Mucosa of descending colon (tissue), 3 donors: Measurements from ENCODE around the gene ANKS1B. TPM values are rescaled to one million over a fixed set of nuclear protein-coding genes. Genes with fewer than 3 reads are reported as not detected.

Experiments used
- ATAC-seq: fragments of 200-7000 bp; cut with Tn5 transposase; one replicate; pipeline ENCODE4 v1.9.1; 2020; ENCODE audit warnings: mild to moderate bottlenecking, moderate library complexity
- DNase-seq, 3 donors: peaks; one replicate each; pipeline ENCODE4 v3.0.0-alpha.2; 2020
- H3K36me3 ChIP-seq: fragments of 200-600 bp; one replicate; pipeline ENCODE4 v1.8.0; 2021; ENCODE audit warnings: low read depth, mild to moderate bottlenecking
- H3K4me1 ChIP-seq: fragments of 200-600 bp; one replicate; pipeline ENCODE4 v1.8.0; 2021; ENCODE audit warnings: low read depth, mild to moderate bottlenecking
- H3K4me3 ChIP-seq: fragments of 200-600 bp; one replicate; pipeline ENCODE4 v1.8.0; 2021; ENCODE audit warnings: mild to moderate bottlenecking
- H3K9me3 ChIP-seq: fragments of 200-600 bp; one replicate; pipeline ENCODE4 v1.8.0; 2021; ENCODE audit warnings: mild to moderate bottlenecking
- CTCF ChIP-seq: fragments of 200-600 bp; IDR thresholded peaks from one replicate; pipeline ENCODE4 v1.8.0; 2022; ENCODE audit warnings: antibody characterized with exemption, mild to moderate bottlenecking
- intact Hi-C, 2 donors: fragments of 100-400 bp; cut with DNase I in 1 of 2; cut with micrococcal nuclease in 1 of 2; formaldehyde crosslinking; loops; one replicate each; pipeline versions ENCODE4 v1.11.0 to v1.11.1; 2022; cut with DNase I, micrococcal nuclease
- total RNA-seq, 3 donors: library from RNA; stranded (reverse); fragmentation: NEBNext Ultra II Directional in 2 of 3; extraction: Animal tissue kit (Norgen Biotek cat#: 25700) in 2 of 3; gene quantifications; one replicate each; pipeline versions ENCODE4 v1.2.1 to v1.2.4, GENCODE V29; 2021 to 2023
- donor health status: DM: no; HTN: no; CAD: no; lungs with moderate emphysema.
- donor health status: DM: no; HTN: no; CAD: no.
- donor health status: DM: no; HTN: yes; CAD: no.

The ANKS1B gene
- total RNA-seq, 3 donors from 2014 or later = 1.1 to 22.2 (median 2.3) TPM

GRCh38 chr12:99875081-99875480, 109.7 kb downstream of the ANKS1B start:
- H3K4me3 ChIP-seq = no peak overlapping the region
- intact Hi-C loops = no loop called here
- DNase-seq = no peak
- no peak for TF ChIP-seq CTCF
- no peaks in the 10 kb centered on the region for H3K36me3 ChIP-seq
- no peaks in the 10 kb centered on the region for H3K4me1 ChIP-seq
- no peaks in the 10 kb centered on the region for H3K9me3 ChIP-seq
- no peak for ATAC-seq

GRCh38 chr12:99870085-99870484, 114.7 kb downstream of the ANKS1B start:
- ATAC-seq = no peak
- Histone ChIP-seq H3K36me3 (no peaks in the 10 kb centered on the region), H3K4me1 (no peaks in the 10 kb centered on the region), H3K9me3 (no peaks in the 10 kb centered on the region), H3K4me3 (no peak overlapping the region)
- no peak for TF ChIP-seq CTCF
- intact Hi-C loops = no loop called here
- no peak for DNase-seq

DNA sequence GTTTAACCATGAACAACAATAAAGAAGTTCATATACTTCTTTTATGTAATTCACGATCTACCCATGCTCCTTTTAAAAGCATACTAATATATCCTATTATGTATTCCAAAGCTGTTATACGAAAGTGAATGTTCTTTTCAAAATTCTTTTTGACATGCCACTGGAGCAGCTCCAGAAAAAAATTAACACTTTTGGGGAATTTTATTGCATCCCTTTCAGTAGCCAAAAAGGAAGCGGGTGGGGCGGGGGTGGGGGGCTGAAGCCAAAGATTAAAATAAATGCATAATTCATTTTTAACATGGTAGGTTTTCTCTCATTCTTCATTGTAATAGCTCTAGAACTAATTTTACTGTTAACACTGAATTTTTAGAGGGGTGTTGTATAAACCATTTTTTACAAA, 123.0 kb downstream of the ANKS1B start:
- DNase-seq (no peak), ATAC-seq (no peak)
- Histone ChIP-seq H3K4me3 (no peak overlapping the region), H3K36me3 (no peaks in the 10 kb centered on the region), H3K9me3 (no peaks in the 10 kb centered on the region), H3K4me1 (no peaks in the 10 kb centered on the region)
- no peak for TF ChIP-seq CTCF
- intact Hi-C loops = no loop called here

- no peaks in the 10 kb centered on the region for H3K9me3 ChIP-seq
- H3K36me3 ChIP-seq = no peaks in the 10 kb centered on the region
- intact Hi-C loops = no loop called here
- no peak overlapping the region for H3K4me3 ChIP-seq
- no peak for ATAC-seq
- no peak for TF ChIP-seq CTCF
- H3K4me1 ChIP-seq = no peaks in the 10 kb centered on the region
- DNase-seq = no peak
Observed at GRCh38 chr12:99859126-99859525, 125.6 kb downstream of the ANKS1B start.

- no peak for DNase-seq
- no peak for TF ChIP-seq CTCF
Observed at GRCh38 chr12:99852666-99853065, 132.1 kb downstream of the ANKS1B start.

DNA sequence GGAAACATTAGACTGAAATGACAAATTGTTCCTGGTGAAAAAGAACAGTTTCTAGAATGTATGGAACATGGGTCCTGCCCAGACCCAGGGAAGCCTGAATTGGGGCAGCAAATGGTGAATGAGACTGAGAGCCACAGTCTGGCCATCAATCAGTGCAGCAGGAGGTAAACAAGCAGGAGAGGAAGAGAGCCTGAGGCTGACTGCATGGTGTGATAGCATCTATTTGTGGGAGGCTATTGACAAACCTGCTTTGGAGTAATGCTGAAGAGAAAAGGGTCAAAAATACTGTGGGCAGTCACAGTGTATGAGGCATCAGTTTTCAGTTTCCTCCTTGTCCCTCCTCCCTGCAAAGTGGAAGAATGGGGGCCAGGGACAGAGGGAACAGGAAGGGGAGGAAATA, 136.8 kb downstream of the ANKS1B start:
- H3K4me1 ChIP-seq = no peaks in the 10 kb centered on the region
- H3K4me3 ChIP-seq = no peak overlapping the region

More at GRCh38 chr12:99852666-99853065, 132.1 kb downstream of the ANKS1B start:
- Histone ChIP-seq H3K9me3 (no peaks in the 10 kb centered on the region), H3K36me3 (no peaks in the 10 kb centered on the region), H3K4me3 (no peak overlapping the region), H3K4me1 (no peaks in the 10 kb centered on the region)
- intact Hi-C loops = no loop called here
- ATAC-seq = no peak

More for the DNA sequence above, 136.8 kb downstream of the ANKS1B start:
- ATAC-seq (no peak), DNase-seq (no peak)
- H3K36me3 ChIP-seq = no peaks in the 10 kb centered on the region
- no peak for TF ChIP-seq CTCF
- intact Hi-C loops = no loop called here
- H3K9me3 ChIP-seq = no peaks in the 10 kb centered on the region
